Tibial nerve (tissue), 4 donors: Measurements from ENCODE around the gene WDFY3.

ENCODE experiments used
- CTCF ChIP-seq, 5 experiments: fragments of 200-600 bp in 3 of 5; fragments of 450-650 bp in 2 of 5; sonication (generic) in 3 of 5; IDR thresholded peaks; one replicate each; pipeline ENCODE4 v1.5.1; 2016 to 2019; ENCODE audit warnings: antibody characterized with exemption in 5 of 5, mild to moderate bottlenecking in 3 of 5, moderate library complexity in 2 of 5
- EP300 ChIP-seq, 2 donors: sonication (generic); formaldehyde crosslinking; IDR thresholded peaks; one replicate each; pipeline ENCODE4 v1.6.1; 2017; ENCODE audit warnings: antibody characterized with exemption in 2 of 2, mild to moderate bottlenecking in 1 of 2
- POLR2A ChIP-seq, 2 donors: fragments of 450-650 bp; IDR thresholded peaks; one replicate each; pipeline ENCODE4 v1.6.1; 2017; ENCODE audit warnings: antibody characterized with exemption in 2 of 2, mild to moderate bottlenecking in 2 of 2, moderate library complexity in 2 of 2

- no peak for TF ChIP-seq CTCF (IDR thresholded peaks at IDR 0.05)
- TF ChIP-seq POLR2A (IDR thresholded peaks at IDR 0.05), result no peak
- TF ChIP-seq EP300 (IDR thresholded peaks at IDR 0.05), result no peak
Measured at GRCh38 chr4:84672177-84672576, 294.3 kb downstream of the WDFY3 start.
